Testis (tissue), 2 donors: Measurements from ENCODE around the gene PFN2.

Source experiments
- POLR2A ChIP-seq: fragments of 450-650 bp; IDR thresholded peaks from one replicate; pipeline ENCODE4 v1.6.1; 2017; ENCODE audit warnings: antibody characterized with exemption, mild to moderate bottlenecking, moderate library complexity
- TF ChIP-seq, protein P1 (sequence below), 3 experiments: fragments of 450-650 bp in 2 of 3; fragments of 200-600 bp in 1 of 3; sonication (generic) in 1 of 3; IDR thresholded peaks; one replicate each; pipeline ENCODE4 v1.5.1; 2016 to 2019; ENCODE audit warnings: antibody characterized with exemption in 3 of 3, mild to moderate bottlenecking in 2 of 3, moderate library complexity in 1 of 3

DNA sequence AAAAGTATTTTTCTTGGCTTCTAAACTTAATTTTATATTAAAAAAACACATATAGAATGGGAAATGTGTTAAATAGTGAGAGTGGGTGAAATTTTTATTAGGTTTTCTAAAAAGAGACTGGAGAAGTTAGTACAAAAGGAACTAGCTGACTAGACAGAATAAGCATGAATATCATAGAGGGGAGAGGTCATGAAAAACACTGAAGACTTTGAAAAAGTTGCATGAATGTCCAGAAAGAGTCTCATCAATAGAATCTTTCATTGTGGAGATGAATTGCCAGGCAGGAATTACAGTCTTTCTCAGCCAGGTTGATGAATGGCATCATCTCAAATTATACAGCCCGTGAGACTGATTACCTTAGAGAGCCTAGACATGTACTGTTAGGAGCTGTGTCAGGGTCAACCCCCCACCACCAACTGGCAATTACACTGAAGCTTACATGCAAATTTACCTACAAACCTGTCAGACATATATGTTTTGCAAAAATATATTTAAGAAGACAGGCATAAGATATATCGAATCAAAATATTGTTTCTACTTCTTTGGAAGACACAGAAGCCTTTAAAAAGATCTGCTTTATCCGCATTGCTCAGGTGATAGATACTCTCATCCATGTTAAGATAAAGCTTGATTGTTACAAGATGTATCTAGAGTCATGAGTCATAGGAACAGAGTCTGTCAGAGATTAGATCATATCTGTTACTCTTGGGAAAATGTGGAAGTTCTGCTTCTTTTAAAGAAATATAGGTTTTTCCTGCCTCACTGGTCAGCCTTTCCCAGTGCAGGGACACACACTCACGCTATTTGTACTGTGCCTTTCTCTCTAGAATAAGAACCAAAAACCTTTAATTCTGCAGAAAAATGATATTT is 34.8 kb upstream of the PFN2 start:
- TF ChIP-seq, protein P1, sequence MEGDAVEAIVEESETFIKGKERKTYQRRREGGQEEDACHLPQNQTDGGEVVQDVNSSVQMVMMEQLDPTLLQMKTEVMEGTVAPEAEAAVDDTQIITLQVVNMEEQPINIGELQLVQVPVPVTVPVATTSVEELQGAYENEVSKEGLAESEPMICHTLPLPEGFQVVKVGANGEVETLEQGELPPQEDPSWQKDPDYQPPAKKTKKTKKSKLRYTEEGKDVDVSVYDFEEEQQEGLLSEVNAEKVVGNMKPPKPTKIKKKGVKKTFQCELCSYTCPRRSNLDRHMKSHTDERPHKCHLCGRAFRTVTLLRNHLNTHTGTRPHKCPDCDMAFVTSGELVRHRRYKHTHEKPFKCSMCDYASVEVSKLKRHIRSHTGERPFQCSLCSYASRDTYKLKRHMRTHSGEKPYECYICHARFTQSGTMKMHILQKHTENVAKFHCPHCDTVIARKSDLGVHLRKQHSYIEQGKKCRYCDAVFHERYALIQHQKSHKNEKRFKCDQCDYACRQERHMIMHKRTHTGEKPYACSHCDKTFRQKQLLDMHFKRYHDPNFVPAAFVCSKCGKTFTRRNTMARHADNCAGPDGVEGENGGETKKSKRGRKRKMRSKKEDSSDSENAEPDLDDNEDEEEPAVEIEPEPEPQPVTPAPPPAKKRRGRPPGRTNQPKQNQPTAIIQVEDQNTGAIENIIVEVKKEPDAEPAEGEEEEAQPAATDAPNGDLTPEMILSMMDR (IDR thresholded peaks at IDR 0.05) = no peak
- TF ChIP-seq POLR2A = no peak
